Mononuclear cell (primary cell): Measurements from ENCODE around the gene PLTP. TPM values are rescaled to one million over a fixed set of nuclear protein-coding genes. Genes with fewer than 3 reads are reported as not detected.
"Not testable (repeated sequence)": the region's sequence is repeated elsewhere in the genome, so short reads cannot be mapped to it uniquely, and the experiment has no call there.

ENCODE experiments used
- H3K27me3 ChIP-seq: 2 replicates; pipeline ENCODE4 v1.6.0; 2011; ENCODE audit warnings: low read length, control low read depth; ENCODE audit not compliant: insufficient read depth
- H3K4me1 ChIP-seq: 2 replicates; pipeline ENCODE4 v1.5.1; 2011; ENCODE audit warnings: mild to moderate bottlenecking, low read length, control low read depth; ENCODE audit not compliant: insufficient read depth
- H3K4me3 ChIP-seq: 2 replicates; pipeline ENCODE4 v1.5.1; 2011; ENCODE audit warnings: mild to moderate bottlenecking, low read length, moderate library complexity
- H3K9me3 ChIP-seq: 2 replicates; pipeline ENCODE4 v1.5.1; 2011; ENCODE audit warnings: low read depth, mild to moderate bottlenecking, control low read depth, low read length
- total RNA-seq: library from RNA; depleted of rRNA; stranded (reverse); fragments of >200 nt; gene quantifications from one replicate; pipeline ENCODE4 v1.2.3, GENCODE V29; 2012

Gene PLTP
- total RNA-seq, 1 donor, result 1.4 TPM

- H3K27me3 ChIP-seq, result no peaks in the 10 kb centered on the region
- peaks cover 38% of the 10 kb centered on the region for H3K4me1 ChIP-seq
- H3K9me3 ChIP-seq, result no peaks in the 10 kb centered on the region
- H3K4me3 ChIP-seq, result no peak overlapping the region
Measured at GRCh38 chr20:45882469-45883099, 29.4 kb downstream of the PLTP start.

- Histone ChIP-seq H3K4me3 (peak within 1 kb of the TSS; percentile 64), H3K27me3 (no peaks in the 10 kb centered on the region), H3K9me3 (no peaks in the 10 kb centered on the region), H3K4me1 (peaks cover 38% of the 10 kb centered on the region)
Measured at GRCh38 chr20:45880988-45881788, 30.8 kb downstream of the PLTP start, which contains the start of gene ZSWIM1. ZSWIM1 (plus strand) TSS chr20:45881227; CDS start chr20:45882593, 1,366 bp downstream.

GRCh38 chr20:45878076-45878761 is 33.7 kb downstream of the PLTP start:
- H3K27me3 ChIP-seq, result no peaks in the 10 kb centered on the region
- no peak overlapping the region for H3K4me3 ChIP-seq
- H3K9me3 ChIP-seq, result no peaks in the 10 kb centered on the region
- peaks cover 17% of the 10 kb centered on the region for H3K4me1 ChIP-seq

GRCh38 chr20:45874576-45874975 is 37.4 kb downstream of the PLTP start:
- Histone ChIP-seq H3K9me3 (no peaks in the 10 kb centered on the region), H3K4me3 (no peak overlapping the region), H3K27me3 (no peaks in the 10 kb centered on the region), H3K4me1 (no peaks in the 10 kb centered on the region)

GRCh38 chr20:45874104-45874481 is 37.9 kb downstream of the PLTP start:
- H3K4me3 ChIP-seq, H3K9me3 ChIP-seq, H3K27me3 ChIP-seq, H3K4me1 ChIP-seq: not testable (repeated sequence)

GRCh38 chr20:45873409-45874103 is 38.4 kb downstream of the PLTP start:
- Histone ChIP-seq H3K27me3 (no peaks in the 10 kb centered on the region), H3K4me3 (no peak overlapping the region), H3K4me1 (no peaks in the 10 kb centered on the region), H3K9me3 (no peaks in the 10 kb centered on the region)

GRCh38 chr20:45872626-45873025 is 39.3 kb downstream of the PLTP start:
- no peaks in the 10 kb centered on the region for H3K27me3 ChIP-seq
- H3K4me1 ChIP-seq, result no peaks in the 10 kb centered on the region

GRCh38 chr20:45867819-45868176 is 44.2 kb downstream of the PLTP start:
- no peaks in the 10 kb centered on the region for H3K9me3 ChIP-seq
- no peaks in the 10 kb centered on the region for H3K4me1 ChIP-seq
- H3K27me3 ChIP-seq, result no peaks in the 10 kb centered on the region
- H3K4me3 ChIP-seq, result no peak overlapping the region

More at GRCh38 chr20:45872626-45873025, 39.3 kb downstream of the PLTP start:
- Histone ChIP-seq H3K4me3 (no peak overlapping the region), H3K9me3 (no peaks in the 10 kb centered on the region)

- no peaks in the 10 kb centered on the region for H3K4me1 ChIP-seq
- no peaks in the 10 kb centered on the region for H3K27me3 ChIP-seq
- H3K4me3 ChIP-seq, result no peak overlapping the region
- no peaks in the 10 kb centered on the region for H3K9me3 ChIP-seq
Measured at GRCh38 chr20:45867136-45867818, 44.7 kb downstream of the PLTP start.

- Histone ChIP-seq H3K4me1 (no peaks in the 10 kb centered on the region), H3K27me3 (no peaks in the 10 kb centered on the region), H3K9me3 (no peaks in the 10 kb centered on the region), H3K4me3 (no peak overlapping the region)
Measured at GRCh38 chr20:45866454-45866853, 45.5 kb downstream of the PLTP start.

GRCh38 chr20:45863543-45864470 is 48.1 kb downstream of the PLTP start:
- Histone ChIP-seq H3K27me3 (no peaks in the 10 kb centered on the region), H3K4me1 (no peaks in the 10 kb centered on the region)

GRCh38 chr20:45861221-45862075 is 50.5 kb downstream of the PLTP start:
- no peaks in the 10 kb centered on the region for H3K27me3 ChIP-seq
- H3K4me1 ChIP-seq, result peaks cover 12% of the 10 kb centered on the region
- no peak overlapping the region for H3K4me3 ChIP-seq
- H3K9me3 ChIP-seq, result no peaks in the 10 kb centered on the region

More at GRCh38 chr20:45863543-45864470, 48.1 kb downstream of the PLTP start:
- no peaks in the 10 kb centered on the region for H3K9me3 ChIP-seq
- no peak overlapping the region for H3K4me3 ChIP-seq
